ENCODE results near the gene PLXNA4. TPM values are rescaled to one million over a fixed set of nuclear protein-coding genes. Genes with fewer than 3 reads are reported as not detected.

PLXNA4 gene
- total RNA-seq, 1 donor from 2014 or later, result 13.6 TPM

DNA sequence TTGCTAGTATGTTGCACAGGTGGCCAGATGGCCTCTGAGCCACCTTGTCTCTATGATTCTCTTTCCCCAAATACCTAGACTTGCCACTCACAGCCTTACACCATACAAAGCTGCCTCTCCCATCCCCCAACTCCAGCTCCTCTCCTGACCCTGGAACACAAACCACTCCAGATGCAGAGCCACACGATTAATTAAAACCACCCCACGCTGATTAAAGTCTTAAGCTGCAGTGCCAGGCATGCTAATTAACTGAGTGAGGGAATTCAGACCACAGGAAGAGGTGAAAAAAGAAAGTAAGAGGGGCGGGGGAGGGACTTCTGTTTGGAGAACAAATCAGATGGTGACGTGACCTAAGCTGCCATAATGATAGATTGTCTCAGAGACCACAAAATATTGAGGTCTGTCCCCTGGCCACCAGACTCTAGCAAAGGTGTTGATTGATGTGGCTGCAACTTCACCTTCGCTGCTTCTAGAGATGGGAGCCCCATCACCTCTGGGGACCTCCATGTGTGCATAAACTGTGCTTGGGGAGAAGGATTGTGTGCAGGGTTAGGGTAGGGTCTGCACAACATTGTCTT, 331.3 kb downstream of the PLXNA4 start:
- H3K36me3 Mint-ChIP-seq, result no peaks in the 10 kb centered on the region
- no peak overlapping the region for H3K4me3 Mint-ChIP-seq
- H3K27ac Mint-ChIP-seq, result no peak overlapping the region
- H3K27me3 Mint-ChIP-seq, result peaks cover 4% of the 10 kb centered on the region
- DNase-seq (ENCODE audit: extremely low spot score, unreplicated experiment), result no peak
- no peaks in the 10 kb centered on the region for H3K9me3 Mint-ChIP-seq
- peaks cover under 1% of the 10 kb centered on the region for H3K4me1 Mint-ChIP-seq (ENCODE audit: unreplicated experiment)
- TF ChIP-seq, protein P1, sequence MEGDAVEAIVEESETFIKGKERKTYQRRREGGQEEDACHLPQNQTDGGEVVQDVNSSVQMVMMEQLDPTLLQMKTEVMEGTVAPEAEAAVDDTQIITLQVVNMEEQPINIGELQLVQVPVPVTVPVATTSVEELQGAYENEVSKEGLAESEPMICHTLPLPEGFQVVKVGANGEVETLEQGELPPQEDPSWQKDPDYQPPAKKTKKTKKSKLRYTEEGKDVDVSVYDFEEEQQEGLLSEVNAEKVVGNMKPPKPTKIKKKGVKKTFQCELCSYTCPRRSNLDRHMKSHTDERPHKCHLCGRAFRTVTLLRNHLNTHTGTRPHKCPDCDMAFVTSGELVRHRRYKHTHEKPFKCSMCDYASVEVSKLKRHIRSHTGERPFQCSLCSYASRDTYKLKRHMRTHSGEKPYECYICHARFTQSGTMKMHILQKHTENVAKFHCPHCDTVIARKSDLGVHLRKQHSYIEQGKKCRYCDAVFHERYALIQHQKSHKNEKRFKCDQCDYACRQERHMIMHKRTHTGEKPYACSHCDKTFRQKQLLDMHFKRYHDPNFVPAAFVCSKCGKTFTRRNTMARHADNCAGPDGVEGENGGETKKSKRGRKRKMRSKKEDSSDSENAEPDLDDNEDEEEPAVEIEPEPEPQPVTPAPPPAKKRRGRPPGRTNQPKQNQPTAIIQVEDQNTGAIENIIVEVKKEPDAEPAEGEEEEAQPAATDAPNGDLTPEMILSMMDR (conservative IDR thresholded peaks at IDR 0.05), result no peak

DNA sequence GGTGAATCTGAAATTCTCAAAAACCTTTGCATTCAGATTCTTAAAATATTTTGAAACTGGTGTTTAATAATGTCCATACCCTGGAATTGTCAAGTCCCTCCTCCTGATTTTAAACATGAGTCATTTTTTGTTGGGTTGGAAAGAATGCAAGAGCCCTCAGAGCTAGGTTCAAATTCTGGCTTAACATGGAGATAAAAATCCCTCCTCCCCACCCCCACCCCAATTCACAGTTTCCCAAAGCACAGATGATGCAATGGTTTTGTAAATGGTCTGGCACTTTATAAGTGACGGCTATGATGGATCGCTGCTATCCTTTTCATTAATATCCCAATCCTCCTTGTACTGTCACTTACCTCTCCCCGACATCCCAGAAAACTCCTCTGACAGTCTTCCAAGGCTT, 332.8 kb downstream of the PLXNA4 start:
- Mint-ChIP-seq H3K4me3 (no peak overlapping the region), H3K9me3 (peaks cover under 1% of the 10 kb centered on the region), H3K27me3 (peaks cover 5% of the 10 kb centered on the region), H3K4me1 (ENCODE audit: unreplicated experiment) (no peaks in the 10 kb centered on the region), H3K36me3 (no peaks in the 10 kb centered on the region), H3K27ac (no peak overlapping the region)
- DNase-seq (ENCODE audit: extremely low spot score, unreplicated experiment), result no peak
- TF ChIP-seq, protein P1 (conservative IDR thresholded peaks at IDR 0.05), result no peak

DNA sequence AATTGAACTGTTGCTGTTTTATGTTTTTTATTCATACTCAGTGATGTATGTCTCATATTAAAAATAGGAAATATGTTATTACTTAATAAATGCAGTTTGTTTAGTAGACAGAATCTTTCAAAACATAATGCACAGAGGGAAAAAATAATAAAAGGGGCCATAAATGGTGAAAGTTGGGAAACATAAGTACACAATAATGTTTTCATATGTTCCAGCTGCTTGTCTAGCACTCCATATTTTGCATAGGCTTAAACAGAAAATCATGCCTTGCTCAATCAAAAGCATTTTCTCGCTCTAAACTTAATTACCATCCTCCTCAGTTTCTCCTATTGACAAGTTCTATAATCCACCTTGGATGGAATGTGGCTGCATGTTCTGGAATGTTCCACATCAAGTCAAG, 333.2 kb downstream of the PLXNA4 start:
- peaks cover 3% of the 10 kb centered on the region for H3K27me3 Mint-ChIP-seq
- no peaks in the 10 kb centered on the region for H3K4me1 Mint-ChIP-seq (ENCODE audit: unreplicated experiment)
- no peak for DNase-seq (ENCODE audit: extremely low spot score, unreplicated experiment)
- H3K27ac Mint-ChIP-seq, result no peak overlapping the region
- TF ChIP-seq, protein P1 (conservative IDR thresholded peaks at IDR 0.05), result no peak
- H3K9me3 Mint-ChIP-seq, result peaks cover 4% of the 10 kb centered on the region
- no peak overlapping the region for H3K4me3 Mint-ChIP-seq
- H3K36me3 Mint-ChIP-seq, result no peaks in the 10 kb centered on the region

- Mint-ChIP-seq H3K4me1 (ENCODE audit: unreplicated experiment) (no peaks in the 10 kb centered on the region), H3K36me3 (no peaks in the 10 kb centered on the region), H3K27me3 (peaks cover 5% of the 10 kb centered on the region), H3K9me3 (peaks cover 4% of the 10 kb centered on the region), H3K27ac (no peak overlapping the region), H3K4me3 (no peak overlapping the region)
- TF ChIP-seq, protein P1 (conservative IDR thresholded peaks at IDR 0.05), result no peak
- DNase-seq (ENCODE audit: extremely low spot score, unreplicated experiment), result no peak
Observed at GRCh38 chr7:132242192-132242812, 334.0 kb downstream of the PLXNA4 start.

DNA sequence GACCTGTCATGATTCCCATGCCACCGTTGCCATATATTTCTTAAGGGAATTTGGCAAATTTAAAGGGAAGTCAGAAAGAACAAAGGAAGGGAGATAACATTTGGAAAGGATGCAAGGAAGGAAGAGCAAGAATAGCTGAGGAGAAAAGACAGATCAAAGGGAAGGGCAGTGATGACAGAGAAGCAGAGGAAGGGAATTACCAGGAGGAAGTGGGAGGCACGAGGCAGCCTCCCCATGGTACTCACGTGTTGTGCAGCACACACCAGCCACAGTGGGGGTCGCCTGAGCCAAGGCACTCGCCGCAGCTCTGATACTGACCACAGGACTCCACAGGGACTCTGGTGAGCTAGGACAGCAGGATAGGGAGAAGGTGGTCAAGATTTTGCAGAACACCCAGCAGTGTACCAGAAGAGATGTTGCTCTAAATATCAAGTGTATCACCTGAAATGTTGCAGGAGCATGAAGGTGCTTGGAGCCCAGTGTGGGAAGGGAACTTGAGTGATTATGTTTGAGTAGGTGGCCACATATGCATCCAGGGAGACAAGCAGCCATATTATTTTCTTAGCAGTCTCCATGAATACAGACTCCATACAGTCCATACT, 335.3 kb downstream of the PLXNA4 start:
- no peak overlapping the region for H3K4me3 Mint-ChIP-seq
- no peaks in the 10 kb centered on the region for H3K36me3 Mint-ChIP-seq
- peaks cover 4% of the 10 kb centered on the region for H3K9me3 Mint-ChIP-seq
- H3K4me1 Mint-ChIP-seq (ENCODE audit: unreplicated experiment), result no peaks in the 10 kb centered on the region
- H3K27ac Mint-ChIP-seq, result no peak overlapping the region
- TF ChIP-seq, protein P1 (conservative IDR thresholded peaks at IDR 0.05), result no peak
- peaks cover 5% of the 10 kb centered on the region for H3K27me3 Mint-ChIP-seq
- no peak for DNase-seq (ENCODE audit: extremely low spot score, unreplicated experiment)

Data from type B pancreatic cell (in vitro differentiated cells).